Cardiac muscle cell (in vitro differentiated cells and primary cell): ENCODE results near the gene NUTF2. TPM values are rescaled to one million over a fixed set of nuclear protein-coding genes. Genes with fewer than 3 reads are reported as not detected.

Source experiments
- DNase-seq, 2 donors: peaks; one replicate each; pipeline versions ENCODE4 v3.0.0 to v3.0.0-alpha.2; 2010 to 2017; ENCODE audit warnings: low read depth in 1 of 2, low spot score in 1 of 2
- H3K27ac ChIP-seq: fragments of 200-600 bp; sonication (generic); 2 replicates; pipeline ENCODE4 v1.5.1; 2016
- H3K27me3 ChIP-seq: fragments of 200-600 bp; sonication (generic); 2 replicates; pipeline ENCODE4 v1.6.0; 2016; ENCODE audit warnings: control low read depth
- H3K36me3 ChIP-seq: fragments of 200-600 bp; sonication (generic); 2 replicates; pipeline ENCODE4 v1.5.1; 2016; ENCODE audit warnings: control low read depth
- H3K4me1 ChIP-seq: fragments of 200-600 bp; sonication (generic); 2 replicates; pipeline ENCODE4 v1.8.1; 2017; ENCODE audit warnings: low read depth, mild to moderate bottlenecking, mixed run types
- H3K4me3 ChIP-seq: fragments of 200-600 bp; sonication (generic); 2 replicates; pipeline ENCODE4 v1.5.1; 2016; ENCODE audit warnings: mild to moderate bottlenecking
- H3K9me3 ChIP-seq: fragments of 200-600 bp; sonication (generic); 2 replicates; pipeline ENCODE4 v1.5.1; 2017; ENCODE audit warnings: low read depth, mild to moderate bottlenecking, control low read depth
- polyA plus RNA-seq: library from polyadenylated mRNA; unstranded; fragments of >200 nt; fragmentation: Nextera tagmentation; extraction: Ambion mirVana; gene quantifications from 2 replicates; pipeline ENCODE4 v1.2.1, GENCODE V29; 2016
- total RNA-seq: library from RNA; depleted of rRNA; stranded (reverse); fragments of >200 nt; gene quantifications from 2 replicates; pipeline ENCODE4 v1.2.3, GENCODE V29; 2016
- TF ChIP-seq, protein P1 (sequence below): IDR thresholded peaks from 2 replicates; pipeline ENCODE4 v1.5.1; 2012; ENCODE audit warnings: low read depth, mild to moderate bottlenecking, low read length

The NUTF2 gene
- total and polyA plus RNA-seq, 2 experiments from 2014 or later, result 77.6 to 235 TPM

DNA sequence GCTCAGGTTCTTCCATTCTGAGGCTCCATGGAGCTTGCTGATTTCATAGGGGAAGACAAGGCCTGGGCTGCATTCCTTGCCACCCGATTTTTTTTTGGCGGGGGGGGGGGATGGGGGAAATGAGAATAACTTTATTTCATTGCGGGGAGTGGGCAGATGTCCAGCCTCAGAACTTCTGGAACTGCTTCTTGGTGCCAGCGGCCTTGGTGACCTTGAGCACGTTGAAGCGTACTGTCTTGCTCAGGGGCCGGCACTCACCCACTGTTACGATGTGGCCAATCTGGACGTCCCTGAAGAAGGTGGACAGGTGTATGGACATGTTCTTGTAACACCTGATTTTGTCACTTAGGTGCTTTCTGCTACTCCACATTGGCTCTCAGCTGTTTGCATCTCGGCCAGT, 9.1 kb downstream of the NUTF2 start:
- Histone ChIP-seq H3K9me3 (no peaks in the 10 kb centered on the region), H3K27ac (no peak overlapping the region), H3K27me3 (no peaks in the 10 kb centered on the region), H3K4me3 (no peak overlapping the region), H3K4me1 (peaks cover 5% of the 10 kb centered on the region), H3K36me3 (peaks cover 3% of the 10 kb centered on the region)
- no peak for DNase-seq
- TF ChIP-seq, protein P1, sequence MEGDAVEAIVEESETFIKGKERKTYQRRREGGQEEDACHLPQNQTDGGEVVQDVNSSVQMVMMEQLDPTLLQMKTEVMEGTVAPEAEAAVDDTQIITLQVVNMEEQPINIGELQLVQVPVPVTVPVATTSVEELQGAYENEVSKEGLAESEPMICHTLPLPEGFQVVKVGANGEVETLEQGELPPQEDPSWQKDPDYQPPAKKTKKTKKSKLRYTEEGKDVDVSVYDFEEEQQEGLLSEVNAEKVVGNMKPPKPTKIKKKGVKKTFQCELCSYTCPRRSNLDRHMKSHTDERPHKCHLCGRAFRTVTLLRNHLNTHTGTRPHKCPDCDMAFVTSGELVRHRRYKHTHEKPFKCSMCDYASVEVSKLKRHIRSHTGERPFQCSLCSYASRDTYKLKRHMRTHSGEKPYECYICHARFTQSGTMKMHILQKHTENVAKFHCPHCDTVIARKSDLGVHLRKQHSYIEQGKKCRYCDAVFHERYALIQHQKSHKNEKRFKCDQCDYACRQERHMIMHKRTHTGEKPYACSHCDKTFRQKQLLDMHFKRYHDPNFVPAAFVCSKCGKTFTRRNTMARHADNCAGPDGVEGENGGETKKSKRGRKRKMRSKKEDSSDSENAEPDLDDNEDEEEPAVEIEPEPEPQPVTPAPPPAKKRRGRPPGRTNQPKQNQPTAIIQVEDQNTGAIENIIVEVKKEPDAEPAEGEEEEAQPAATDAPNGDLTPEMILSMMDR, result no peak

DNA sequence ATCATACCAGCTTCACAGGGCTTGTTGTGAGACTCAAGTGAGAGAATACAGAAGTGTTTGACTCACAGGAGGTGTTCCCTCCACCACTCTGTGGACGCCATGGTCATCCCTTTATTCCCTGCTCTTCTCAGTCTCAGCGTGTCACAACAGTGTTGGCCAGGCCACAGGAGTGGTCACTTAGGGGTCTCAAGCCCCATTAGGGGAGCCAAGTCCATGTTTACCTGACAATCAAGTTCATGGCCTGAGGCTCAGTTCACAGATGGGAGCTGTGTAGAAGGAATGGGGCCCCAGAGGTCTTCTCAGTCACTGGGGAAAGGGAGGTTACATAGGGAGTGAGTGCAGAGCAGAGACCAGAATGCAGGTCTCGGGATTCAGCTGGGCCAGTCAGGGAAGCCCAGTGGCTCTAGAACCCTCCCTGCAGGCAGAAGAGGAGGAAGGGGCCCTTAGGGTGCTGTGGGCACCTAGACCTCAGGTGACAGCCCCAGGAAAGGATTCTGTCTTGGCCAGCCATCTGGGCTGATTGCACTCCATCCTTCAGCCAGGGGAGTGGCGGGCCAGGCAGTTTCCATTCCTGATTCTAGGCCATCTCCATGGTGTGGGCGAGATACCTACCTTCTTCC, 10.3 kb downstream of the NUTF2 start:
- Histone ChIP-seq H3K36me3 (peaks cover 3% of the 10 kb centered on the region), H3K27ac (no peak overlapping the region), H3K4me1 (peaks cover 5% of the 10 kb centered on the region), H3K9me3 (no peaks in the 10 kb centered on the region), H3K27me3 (no peaks in the 10 kb centered on the region), H3K4me3 (no peak overlapping the region)
- TF ChIP-seq, protein P1, result no peak
- no peak for DNase-seq

DNA sequence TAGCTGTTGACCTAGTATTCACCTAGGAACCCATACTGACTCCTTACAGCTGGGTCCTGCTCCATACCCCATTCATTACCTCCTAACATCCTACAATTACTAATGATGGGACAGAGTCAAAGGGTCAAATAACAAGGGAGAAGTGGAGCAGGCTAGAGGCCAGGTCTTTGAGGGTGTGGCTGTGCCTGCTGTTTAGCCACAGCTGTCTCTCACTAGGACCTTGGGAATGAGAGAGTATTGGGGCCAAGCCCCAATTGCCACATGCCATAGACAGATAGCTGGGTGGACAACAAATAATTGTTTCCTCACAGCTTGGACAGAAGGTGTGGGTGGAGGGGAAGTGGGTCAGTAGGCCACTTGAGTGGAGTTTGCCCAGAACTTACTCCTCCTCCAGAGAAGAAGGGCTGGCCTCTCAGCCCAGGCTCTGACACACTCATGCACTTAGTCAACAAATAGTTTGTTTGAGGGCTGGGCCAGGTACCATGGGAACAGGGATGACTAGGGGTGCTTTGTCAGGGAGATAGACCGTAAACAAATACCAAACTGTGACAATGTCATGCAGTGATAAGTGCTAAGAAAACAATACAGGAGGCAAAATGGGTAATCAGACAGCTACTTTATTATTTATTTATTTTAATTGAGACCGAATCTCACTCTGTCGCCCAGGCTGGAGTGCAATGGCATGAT, 11.0 kb downstream of the NUTF2 start:
- H3K9me3 ChIP-seq, result no peaks in the 10 kb centered on the region
- no peak overlapping the region for H3K27ac ChIP-seq
- H3K36me3 ChIP-seq, result peaks cover 3% of the 10 kb centered on the region
- TF ChIP-seq, protein P1, result no peak
- H3K4me1 ChIP-seq, result peaks cover 8% of the 10 kb centered on the region
- H3K4me3 ChIP-seq, result no peak overlapping the region
- peak in 1 of 2 donors; percentile 93 for DNase-seq
- H3K27me3 ChIP-seq, result no peaks in the 10 kb centered on the region

DNA sequence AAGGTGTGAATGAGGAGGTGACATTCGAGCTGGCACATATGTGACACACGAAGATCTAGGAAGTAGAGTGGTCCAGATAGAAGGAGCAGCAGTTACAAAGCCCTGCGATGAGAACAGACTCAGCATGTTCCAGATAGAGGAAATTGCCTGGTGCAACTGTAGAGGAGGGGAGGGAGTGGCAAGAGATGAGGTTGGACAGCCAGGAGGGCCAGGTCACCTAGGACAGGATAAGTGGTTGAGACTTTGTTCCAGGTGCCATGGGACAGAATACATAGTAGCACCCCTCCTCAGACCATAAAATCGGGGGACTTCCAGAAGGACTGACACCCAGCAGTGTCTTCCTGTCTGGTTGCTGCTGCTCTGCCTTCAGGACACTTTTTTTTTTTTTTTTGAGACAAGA, 11.8 kb downstream of the NUTF2 start:
- no peak overlapping the region for H3K27ac ChIP-seq
- no peaks in the 10 kb centered on the region for H3K27me3 ChIP-seq
- H3K4me1 ChIP-seq, result peaks cover 12% of the 10 kb centered on the region

DNA sequence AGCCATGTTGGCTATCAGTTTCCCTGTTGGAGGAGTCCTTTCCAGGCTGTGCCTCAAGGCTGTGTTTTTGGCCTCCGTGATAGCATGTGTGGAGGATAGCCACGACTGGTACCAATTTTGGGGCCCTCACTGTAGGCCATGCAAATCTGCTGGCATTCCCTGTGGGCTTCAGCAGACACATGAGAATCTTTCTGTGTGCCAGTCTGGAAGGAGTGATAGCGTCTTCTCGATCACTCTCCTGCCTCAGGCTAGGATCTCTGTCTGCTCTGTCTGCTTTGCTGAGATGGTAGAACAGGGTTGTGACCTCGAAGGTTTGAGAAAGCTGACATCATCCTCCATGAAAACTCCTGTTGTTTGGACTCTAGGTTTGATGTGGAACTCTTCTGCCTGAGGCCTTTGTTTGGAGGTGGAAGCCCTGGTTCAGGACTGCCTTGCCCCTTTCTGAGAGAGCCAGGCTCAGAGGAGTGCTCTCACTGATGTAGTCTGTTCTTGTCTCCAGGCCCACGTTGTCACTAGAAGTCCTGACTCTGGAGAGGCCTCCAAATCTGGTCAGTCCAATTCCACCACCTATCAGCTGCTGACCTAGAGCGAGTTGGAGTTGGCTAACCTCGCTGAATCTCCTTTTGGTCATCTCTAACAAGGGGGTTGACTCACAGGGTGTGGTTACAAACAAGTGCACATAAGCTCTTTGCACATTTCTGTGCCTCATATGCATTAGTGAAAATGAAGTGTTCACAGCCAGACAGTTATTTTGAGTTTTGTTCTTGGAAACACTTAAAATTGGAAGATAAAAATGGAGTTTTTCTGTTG, 14.1 kb downstream of the NUTF2 start:
- peaks cover 3% of the 10 kb centered on the region for H3K36me3 ChIP-seq
- no peaks in the 10 kb centered on the region for H3K27me3 ChIP-seq
- no peaks in the 10 kb centered on the region for H3K9me3 ChIP-seq
- H3K27ac ChIP-seq, result no peak overlapping the region
- no peak overlapping the region for H3K4me3 ChIP-seq
- TF ChIP-seq, protein P1, result no peak
- no peak for DNase-seq
- H3K4me1 ChIP-seq, result peaks cover 12% of the 10 kb centered on the region

More for the DNA sequence above, 11.8 kb downstream of the NUTF2 start:
- H3K9me3 ChIP-seq, result no peaks in the 10 kb centered on the region
- TF ChIP-seq, protein P1, result no peak
- H3K4me3 ChIP-seq, result no peak overlapping the region
- peaks cover 3% of the 10 kb centered on the region for H3K36me3 ChIP-seq
- DNase-seq, result no peak
